Neuronal stem cell (in vitro differentiated cells): Measurements from ENCODE around the gene SND1.

Source experiments
- DNase-seq: peaks from one replicate; pipeline ENCODE4 v3.0.0-alpha.2; 2013; ENCODE audit warnings: low spot score
- H2AFZ ChIP-seq: one replicate; pipeline ENCODE4 v1.6.1; 2013; ENCODE audit warnings: mild to moderate bottlenecking, low read length, inconsistent platforms
- H2AK5ac ChIP-seq: 2 replicates; pipeline ENCODE4 v1.6.1; 2013; ENCODE audit warnings: low read depth, mild to moderate bottlenecking, inconsistent platforms, low read length, moderate library complexity, mixed read lengths
- H2BK120ac ChIP-seq: 2 replicates; pipeline ENCODE4 v1.6.1; 2013; ENCODE audit warnings: low read depth, mild to moderate bottlenecking, inconsistent platforms, low read length, moderate library complexity, mixed read lengths
- H2BK12ac ChIP-seq: one replicate; pipeline ENCODE4 v1.6.1; 2013; ENCODE audit warnings: low read length, inconsistent platforms
- H2BK15ac ChIP-seq: 2 replicates; pipeline ENCODE4 v1.6.1; 2013; ENCODE audit warnings: mild to moderate bottlenecking, low read length, inconsistent platforms, mixed read lengths
- H2BK5ac ChIP-seq: one replicate; pipeline ENCODE4 v1.6.1; 2013; ENCODE audit warnings: inconsistent platforms, mild to moderate bottlenecking, low read length, moderate library complexity
- H3K14ac ChIP-seq: one replicate; pipeline ENCODE4 v1.6.1; 2013; ENCODE audit warnings: low read length, inconsistent platforms
- H3K18ac ChIP-seq: 2 replicates; pipeline ENCODE4 v1.6.1; 2013; ENCODE audit warnings: low read length, inconsistent platforms
- H3K23ac ChIP-seq: 2 replicates; pipeline ENCODE4 v1.6.1; 2013; ENCODE audit warnings: low read depth, mild to moderate bottlenecking, mixed read lengths, low read length, inconsistent platforms; ENCODE audit not compliant: poor library complexity
- H3K27ac ChIP-seq: replicated peaks from 3 replicates; pipeline ENCODE4 v1.5.1; 2013; ENCODE audit warnings: low read length, inconsistent platforms
- H3K27me3 ChIP-seq, 3 experiments: 2 replicates each; pipeline ENCODE4 v1.6.1; 2013; ENCODE audit warnings: low read length in 3 of 3, mild to moderate bottlenecking in 2 of 3, inconsistent platforms in 1 of 3, low read depth in 1 of 3, mixed read lengths in 1 of 3, moderate library complexity in 1 of 3; ENCODE audit not compliant: control insufficient read depth in 3 of 3, insufficient read depth in 3 of 3
- H3K36me3 ChIP-seq, 2 donors: replicated peaks in 1 of 2; 2 replicates each; pipeline ENCODE4 v1.6.1; 2013; ENCODE audit warnings: low read length in 2 of 2; ENCODE audit not compliant: control insufficient read depth in 2 of 2, insufficient read depth in 2 of 2
- H3K4ac ChIP-seq: 2 replicates; pipeline ENCODE4 v1.6.1; 2013; ENCODE audit warnings: inconsistent platforms, mild to moderate bottlenecking, low read length, moderate library complexity
- H3K4me1 ChIP-seq, 2 donors: 1 replicate in 1 of 2; 2 replicates in 1 of 2; pipeline ENCODE4 v1.6.1; 2013; ENCODE audit warnings: low read length in 2 of 2, low read depth in 1 of 2; ENCODE audit not compliant: control insufficient read depth in 2 of 2, insufficient read depth in 1 of 2
- H3K4me2 ChIP-seq: one replicate; pipeline ENCODE4 v1.6.1; 2013; ENCODE audit warnings: mild to moderate bottlenecking, low read length, inconsistent platforms; ENCODE audit not compliant: insufficient read depth, poor library complexity, severe bottlenecking
- H3K4me3 ChIP-seq, 2 donors: 2 replicates each; pipeline ENCODE4 v1.5.1; 2013; ENCODE audit warnings: low read length in 2 of 2, mild to moderate bottlenecking in 2 of 2, inconsistent platforms in 1 of 2, moderate library complexity in 1 of 2
- H3K79me1 ChIP-seq: one replicate; pipeline ENCODE4 v1.6.1; 2013; ENCODE audit warnings: low read depth, mild to moderate bottlenecking, inconsistent platforms, low read length, moderate library complexity
- H3K9ac ChIP-seq: one replicate; pipeline ENCODE4 v1.6.1; 2013; ENCODE audit warnings: mild to moderate bottlenecking, low read depth, low read length, inconsistent platforms; ENCODE audit not compliant: poor library complexity
- H3K9me3 ChIP-seq, 2 donors: replicated peaks in 1 of 2; 2 replicates each; pipeline versions ENCODE3 to v1.6.1; 2013; ENCODE audit warnings: low read length in 2 of 2, mild to moderate bottlenecking in 2 of 2, inconsistent platforms in 1 of 2, low read depth in 1 of 2, mixed read lengths in 1 of 2, moderate library complexity in 1 of 2; ENCODE audit not compliant: control insufficient read depth in 2 of 2, insufficient read depth in 1 of 2
- H4K8ac ChIP-seq: one replicate; pipeline ENCODE4 v1.6.1; 2013; ENCODE audit warnings: low read depth, mild to moderate bottlenecking, inconsistent platforms, low read length, moderate library complexity
- H4K91ac ChIP-seq: one replicate; pipeline ENCODE4 v1.6.1; 2013; ENCODE audit warnings: low read length, low read depth, mild to moderate bottlenecking, inconsistent platforms; ENCODE audit not compliant: poor library complexity
- WGBS, 2 donors: extraction: QIAGEN DNeasy Blood & Tissue Kit; methylation state at CpG; one replicate each; pipeline ENCODE4 v1.1.7; 2013; ENCODE audit warnings: missing lambda C conversion rate in 2 of 2, mixed read lengths in 1 of 2; ENCODE audit not compliant: insufficient read length in 2 of 2, insufficient replicate concordance in 1 of 2; ENCODE audit errors: extremely low coverage in 2 of 2; 5-methylcytosine and 5-hydroxymethylcytosine counted together

The SND1 gene

GRCh38 chr7:128122576-128123290 lies 470.7 kb downstream of the SND1 start:
- Histone ChIP-seq H3K36me3 (no peaks in the 10 kb centered on the region), H3K4ac (no peak overlapping the region), H3K4me2 (no peak overlapping the region), H3K4me3 (no peak overlapping the region), H2BK5ac (no peak overlapping the region), H3K23ac (peak overlapping the region; percentile 16), H2BK15ac (no peak overlapping the region), H3K27me3 (peaks cover 0 to 11% (median 0%) of the 10 kb centered on the region in 3 experiments), H3K9ac (no peak overlapping the region), H2AK5ac (no peak overlapping the region), H3K14ac (no peak overlapping the region), H2BK12ac (peak overlapping the region; percentile 30), H3K4me1 (peaks cover 10 to 17% of the 10 kb centered on the region in 2 donors), H3K27ac (peak overlapping the region; percentile 27), H4K91ac (no peak overlapping the region), H2AFZ (no peak overlapping the region), H3K18ac (peak overlapping the region; percentile 58), H3K9me3 (no peaks in the 10 kb centered on the region), H4K8ac (no peak overlapping the region), H2BK120ac (peak overlapping the region; percentile 10), H3K79me1 (no peaks in the 10 kb centered on the region)
- no CpG with 5 or more reads among the region's 12 CpGs for WGBS, 2 donors
- no peak for DNase-seq

GRCh38 chr7:128123291-128124037 lies 471.5 kb downstream of the SND1 start:
- Histone ChIP-seq H3K4me1 (peaks cover 10 to 17% of the 10 kb centered on the region in 2 donors), H2BK15ac (no peak overlapping the region), H2AFZ (no peak overlapping the region), H3K36me3 (no peaks in the 10 kb centered on the region), H3K23ac (no peak overlapping the region), H3K4me3 (no peak overlapping the region), H3K4ac (no peak overlapping the region), H2BK12ac (no peak overlapping the region), H3K4me2 (peak overlapping the region; percentile 32), H4K8ac (no peak overlapping the region), H3K14ac (no peak overlapping the region), H3K27me3 (peaks cover 0 to 10% (median 0%) of the 10 kb centered on the region in 3 experiments), H3K18ac (peak overlapping the region; percentile 67), H3K27ac (peak overlapping the region; percentile 80), H3K9ac (no peak overlapping the region), H4K91ac (no peak overlapping the region), H2BK120ac (no peak overlapping the region), H2BK5ac (no peak overlapping the region), H3K9me3 (no peaks in the 10 kb centered on the region), H2AK5ac (no peak overlapping the region), H3K79me1 (no peaks in the 10 kb centered on the region)
- peak; percentile 64 for DNase-seq
- no CpG with 5 or more reads among the region's 12 CpGs for WGBS, 2 donors

DNA sequence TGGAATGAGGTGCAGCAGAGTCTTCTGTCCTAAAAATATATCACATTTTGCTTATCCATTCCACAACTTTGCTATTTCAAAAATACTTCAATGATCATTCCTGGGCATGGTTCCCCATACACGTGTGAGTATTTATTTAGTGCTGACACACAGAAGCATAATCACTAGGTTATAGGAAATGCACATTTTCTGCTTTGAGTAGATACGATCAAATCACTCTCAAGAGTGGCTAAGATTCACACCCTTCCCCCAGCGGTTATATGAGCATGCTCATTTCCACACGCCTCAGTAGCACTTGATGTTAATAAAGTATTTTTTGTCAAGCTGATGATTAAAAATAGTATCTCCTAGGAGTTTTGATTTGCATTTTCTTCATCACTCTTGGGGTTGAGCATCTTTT lies 472.8 kb downstream of the SND1 start:
- Histone ChIP-seq H2BK120ac (no peak overlapping the region), H3K18ac (no peak overlapping the region), H3K4me3 (no peak overlapping the region), H3K9me3 (no peaks in the 10 kb centered on the region), H3K4me2 (no peak overlapping the region), H3K79me1 (no peaks in the 10 kb centered on the region), H2BK5ac (no peak overlapping the region), H3K4ac (no peak overlapping the region), H2BK12ac (no peak overlapping the region), H3K23ac (no peak overlapping the region), H3K9ac (no peak overlapping the region), H3K36me3 (no peaks in the 10 kb centered on the region), H3K27me3 (peaks cover 0 to 20% (median 0%) of the 10 kb centered on the region in 3 experiments), H4K8ac (no peak overlapping the region), H2AK5ac (no peak overlapping the region), H3K27ac (no peak overlapping the region), H3K14ac (no peak overlapping the region), H3K4me1 (peaks cover 10 to 17% of the 10 kb centered on the region in 2 donors), H2AFZ (no peak overlapping the region), H2BK15ac (no peak overlapping the region), H4K91ac (no peak overlapping the region)
- no peak for DNase-seq
- no CpG with 5 or more reads among the region's 4 CpGs for WGBS, 2 donors

DNA sequence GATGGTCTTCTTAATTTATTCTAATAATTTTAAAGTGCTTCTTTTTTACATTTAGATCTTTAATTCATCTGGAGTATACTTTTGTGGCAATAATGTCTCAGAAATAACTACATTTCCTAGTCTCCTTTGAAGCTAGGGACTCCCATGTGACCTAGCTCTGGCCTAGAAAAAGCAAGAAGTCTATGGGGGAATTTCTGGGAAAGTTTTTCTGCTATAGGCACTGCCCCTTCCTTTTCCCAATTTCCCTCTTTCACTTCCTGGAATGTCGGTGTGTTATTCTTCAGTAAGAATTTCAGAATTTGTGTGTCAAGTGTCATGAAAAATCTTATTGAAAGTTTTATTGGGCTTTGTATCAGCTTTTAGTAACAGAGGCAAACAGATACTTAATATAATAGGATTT lies 473.8 kb downstream of the SND1 start:
- Histone ChIP-seq H2AFZ (no peak overlapping the region), H2BK15ac (no peak overlapping the region), H3K27me3 (peaks cover 0 to 29% (median 0%) of the 10 kb centered on the region in 3 experiments), H3K9ac (no peak overlapping the region), H2BK12ac (no peak overlapping the region), H3K79me1 (no peaks in the 10 kb centered on the region), H2BK120ac (no peak overlapping the region), H3K18ac (no peak overlapping the region), H4K91ac (no peak overlapping the region), H3K27ac (no peak overlapping the region), H3K14ac (no peak overlapping the region), H3K4ac (no peak overlapping the region), H3K9me3 (no peaks in the 10 kb centered on the region), H2AK5ac (no peak overlapping the region), H3K4me1 (peaks cover 10 to 17% of the 10 kb centered on the region in 2 donors), H3K23ac (no peak overlapping the region), H2BK5ac (no peak overlapping the region), H4K8ac (no peak overlapping the region), H3K4me2 (no peak overlapping the region), H3K4me3 (no peak overlapping the region), H3K36me3 (no peaks in the 10 kb centered on the region)
- DNase-seq: no peak
- no CpG with 5 or more reads among the region's 1 CpG for WGBS, 2 donors
